Activated CD4-positive, alpha-beta T cell treated with anti-CD3 and anti-CD28 coated beads, Interleukin-2, Interleukin-6, amounts not matched to agents 100 ng/mL and 50 ng/mL, durations not matched to agents 16 hours and 8 hours (primary cell): Measurements from ENCODE around the gene TMEM139.

Source experiments
- DNase-seq: peaks from one replicate; pipeline ENCODE4 v3.0.0-alpha.2; 2020

TMEM139 gene

DNA sequence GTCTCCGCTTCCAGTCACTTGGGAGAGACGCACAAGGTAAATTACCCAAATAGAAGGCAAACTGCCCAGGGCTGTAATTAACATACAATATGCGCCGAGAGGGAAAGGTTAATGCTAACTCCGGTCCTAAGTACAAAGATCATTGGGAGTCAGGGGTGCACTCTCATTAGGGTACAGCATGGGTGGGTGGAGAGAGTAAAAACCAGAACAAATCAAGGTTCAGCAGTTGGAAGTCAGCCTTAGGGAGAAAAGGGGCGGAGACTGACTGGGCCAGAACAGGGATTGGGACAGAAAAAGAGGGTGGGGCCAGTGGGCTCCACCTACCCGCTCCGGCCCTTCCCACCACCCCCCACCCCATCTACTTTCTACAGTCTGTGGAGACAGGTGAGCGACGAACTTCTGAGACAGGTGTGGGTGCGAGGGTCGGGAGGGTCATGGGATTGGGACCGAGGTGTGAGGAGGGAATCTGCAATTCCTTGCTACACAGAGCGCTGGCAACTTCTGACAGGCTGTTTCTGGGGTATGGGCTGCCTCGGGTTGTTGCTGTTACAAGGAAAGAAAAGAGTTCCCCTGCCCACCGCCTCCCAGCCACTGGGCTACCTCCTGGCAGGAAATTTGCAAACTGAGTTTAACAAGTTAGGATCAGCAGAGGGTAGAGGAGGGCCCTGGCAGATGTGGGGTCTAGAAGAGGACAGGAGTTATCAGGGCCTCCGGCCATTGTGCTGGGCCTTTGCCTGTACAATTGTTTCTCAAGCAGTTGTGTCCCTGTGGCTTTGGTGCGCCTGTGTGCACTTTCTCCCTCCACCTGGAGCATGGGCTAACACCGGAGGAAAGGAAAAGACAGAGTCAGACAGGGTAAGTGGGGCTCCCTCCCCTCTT is at the start of gene TMEM139:
TSS of gene TMEM139 (plus strand) at position 368 of the 879 bp plus-strand sequence. CDS start 1,000 bp downstream, outside the sequence.
- no peak for DNase-seq

DNA sequence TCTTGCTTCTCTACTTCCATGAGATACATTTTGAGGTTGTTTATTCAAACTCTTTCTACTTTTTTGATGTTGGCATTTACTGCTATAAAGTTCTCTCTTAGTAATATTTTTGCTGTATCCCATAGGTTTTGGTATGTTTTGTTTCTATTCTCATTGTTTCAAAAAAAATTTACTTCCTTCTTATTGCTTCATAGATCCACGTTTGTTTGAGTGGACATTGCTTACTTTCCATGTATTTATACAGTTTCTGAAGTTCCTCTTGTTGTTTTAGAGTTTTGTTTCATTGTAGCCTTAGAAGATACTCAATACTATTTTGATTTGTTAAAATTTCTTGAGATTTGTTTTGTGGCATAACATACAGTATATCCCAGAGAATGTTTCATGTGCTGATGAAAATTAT is 49.2 kb upstream of the TMEM139 start:
- DNase-seq: no peak

DNA sequence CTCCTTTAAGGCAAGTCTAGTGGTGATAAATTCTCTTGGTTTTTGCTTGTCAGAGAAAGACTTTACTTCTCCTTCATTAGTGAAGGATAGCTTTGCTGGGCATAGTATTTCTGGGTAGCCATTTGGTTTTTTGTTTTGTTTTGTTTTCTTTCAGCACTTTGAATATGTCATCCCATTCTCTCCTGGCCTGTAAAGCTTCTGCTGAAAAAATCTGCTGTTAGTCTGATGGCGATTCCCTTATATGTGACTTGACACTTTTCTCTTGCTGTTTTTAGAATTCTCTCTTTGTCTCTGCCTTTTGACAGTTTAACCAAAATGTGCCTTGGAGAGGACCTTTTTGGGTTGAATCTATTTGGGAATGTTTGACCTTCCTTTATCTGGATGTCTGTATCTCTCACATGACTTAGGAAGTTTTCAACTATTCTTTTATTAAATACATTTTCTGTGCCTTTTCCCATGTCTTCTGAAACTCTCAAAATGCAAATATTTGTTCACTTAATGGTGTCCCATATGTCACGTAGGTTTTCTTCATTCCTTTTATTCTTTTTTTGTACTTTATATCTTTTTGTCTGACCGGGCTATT is 48.3 kb upstream of the TMEM139 start:
- DNase-seq: no peak

DNA sequence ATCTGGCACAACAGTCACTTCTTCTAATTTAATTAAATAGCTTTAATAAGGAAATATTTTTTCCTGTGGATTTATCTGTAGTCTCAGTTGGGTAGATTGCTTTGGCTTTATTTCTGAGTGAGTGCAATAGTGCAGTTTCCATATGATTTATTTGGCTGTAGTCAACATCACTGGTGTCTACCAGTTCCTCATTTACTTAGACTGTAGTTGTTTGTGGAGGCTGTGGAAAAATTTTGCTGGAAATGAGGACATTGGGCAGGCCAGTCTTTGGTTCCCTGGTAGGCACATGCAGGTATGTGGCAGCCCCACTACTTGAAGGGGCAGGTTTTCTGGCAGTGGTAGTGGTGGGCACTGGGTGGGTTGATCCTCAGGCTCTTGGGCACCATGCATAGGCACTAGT is 47.4 kb upstream of the TMEM139 start:
- DNase-seq: no peak

DNA sequence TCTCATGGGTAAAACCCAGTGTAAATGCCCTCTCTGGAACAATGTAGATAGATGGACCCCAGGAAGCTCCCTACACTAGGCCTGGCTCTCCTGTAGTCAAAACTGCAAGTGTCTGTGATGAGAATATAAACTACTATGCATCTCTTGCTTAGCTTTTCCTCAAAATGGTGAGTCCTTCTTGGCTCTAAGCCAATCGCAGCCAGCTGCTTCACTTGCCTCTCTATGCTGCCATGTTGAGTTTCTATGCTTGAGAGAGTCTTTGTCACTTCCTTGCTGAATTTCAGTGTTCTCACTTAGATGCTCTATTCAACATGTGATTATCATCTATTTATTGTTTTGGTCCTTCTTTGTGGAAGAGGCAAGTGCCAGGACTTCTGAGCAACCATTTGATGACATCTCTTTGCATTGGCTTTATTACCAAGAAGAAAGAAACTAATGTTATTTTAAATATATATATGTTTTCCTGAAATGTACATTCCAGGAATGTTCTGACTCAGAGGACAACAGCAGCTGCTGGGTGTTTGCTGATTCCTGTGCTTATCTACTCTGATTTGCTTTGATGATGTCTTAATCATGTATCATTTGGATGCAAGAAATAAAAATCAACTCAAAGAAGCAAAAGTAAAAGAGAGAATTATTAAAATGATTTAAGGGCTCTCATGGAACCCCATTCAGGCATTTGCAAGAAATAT is 46.3 kb upstream of the TMEM139 start:
- DNase-seq: no peak

DNA sequence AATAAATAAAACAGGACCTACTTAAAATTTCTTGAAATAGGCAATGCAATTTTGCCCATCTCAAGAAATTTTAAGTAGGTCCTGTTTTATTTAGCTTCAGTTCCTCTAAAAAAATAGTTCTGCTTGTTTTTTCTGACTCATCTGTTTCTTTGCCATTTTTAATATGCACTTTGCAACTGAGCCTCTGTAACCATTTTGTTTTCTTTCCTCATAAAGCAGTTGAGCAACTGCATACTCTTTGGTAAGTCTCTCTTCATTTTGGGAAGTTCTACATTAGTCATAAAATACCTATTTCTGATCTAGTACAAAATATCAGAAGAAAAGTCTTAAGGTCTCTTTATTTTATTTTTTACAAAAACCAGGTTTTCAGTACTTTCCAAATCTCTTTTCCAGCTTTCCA is 44.9 kb upstream of the TMEM139 start:
- DNase-seq: no peak

DNA sequence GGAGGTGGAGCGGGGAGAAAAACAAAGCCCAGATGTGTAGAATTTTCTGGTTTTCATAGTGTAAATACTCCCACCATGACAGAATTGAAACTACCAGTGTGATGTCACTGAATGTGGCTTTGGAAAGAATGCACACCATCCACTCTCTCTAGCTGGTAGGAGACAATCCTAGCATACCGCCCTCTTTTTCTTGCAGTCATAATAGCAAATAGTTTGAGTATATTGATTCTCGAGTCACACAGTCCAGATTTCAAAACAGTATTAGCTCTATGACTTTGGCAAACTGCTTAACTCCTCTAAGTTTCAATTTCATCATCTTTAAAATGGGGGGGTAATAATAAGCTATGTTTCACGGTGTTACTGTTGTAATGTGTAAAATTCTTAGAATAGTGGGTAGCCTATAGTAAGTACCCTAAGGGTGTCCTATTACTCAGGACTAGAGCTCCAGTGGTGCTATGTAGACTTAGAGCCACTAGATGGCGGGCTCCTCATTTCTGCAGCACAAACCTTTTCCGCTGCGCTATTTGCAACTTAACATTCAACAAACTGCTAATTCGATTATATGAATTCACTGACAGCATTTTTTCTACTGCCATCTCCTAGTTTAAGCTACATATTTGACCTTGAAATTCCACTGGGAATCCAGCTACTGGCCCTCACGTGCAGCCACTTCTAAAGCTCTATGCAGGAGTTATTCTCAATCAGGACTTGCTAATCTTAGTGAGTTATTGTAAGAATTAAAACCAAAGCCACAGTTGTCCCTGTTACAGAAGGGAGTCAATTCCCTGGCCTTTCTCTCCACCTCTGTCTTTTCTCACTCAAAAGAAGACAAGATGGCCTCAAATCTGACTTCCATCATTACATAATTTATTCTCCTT is 44.2 kb upstream of the TMEM139 start:
- DNase-seq: peak; percentile 83

DNA sequence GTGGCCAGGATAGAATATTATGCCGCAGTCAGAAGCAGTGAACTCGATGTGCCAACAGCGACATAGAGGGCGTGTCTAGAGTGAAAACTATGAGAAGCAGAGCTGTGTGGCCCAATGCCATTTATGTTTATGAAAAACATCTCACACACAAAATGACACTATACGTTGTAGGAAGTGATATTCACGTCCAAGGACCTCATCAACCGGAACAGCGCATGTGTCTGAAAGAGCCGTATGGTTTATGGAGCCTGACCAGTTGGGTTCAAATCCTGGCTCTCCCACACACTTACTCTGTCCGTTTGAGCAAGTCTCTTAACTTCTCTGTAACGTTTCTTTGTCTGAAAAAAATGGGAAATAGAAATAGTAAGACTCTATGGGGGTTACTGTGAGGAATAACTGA is 42.5 kb upstream of the TMEM139 start:
- no peak for DNase-seq

DNA sequence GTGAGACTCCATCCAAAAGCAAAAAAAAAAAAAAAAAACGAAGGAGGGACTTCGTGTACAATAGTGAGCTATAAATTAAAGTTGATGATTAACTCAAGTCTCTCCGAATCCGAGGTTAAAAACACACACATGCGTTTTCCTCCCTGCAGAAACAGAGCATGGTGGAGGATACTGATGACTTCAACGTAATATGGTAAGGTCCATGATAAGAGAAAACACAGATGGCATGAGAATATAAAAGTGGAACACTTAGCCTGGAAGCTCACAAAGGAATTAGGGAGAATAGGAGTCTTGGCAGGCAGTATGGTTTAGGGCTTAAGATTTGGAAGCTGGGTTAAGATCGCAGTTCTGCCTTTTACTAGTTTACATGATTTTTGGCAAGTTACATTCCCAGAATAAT is 41.6 kb upstream of the TMEM139 start:
- no peak for DNase-seq

DNA sequence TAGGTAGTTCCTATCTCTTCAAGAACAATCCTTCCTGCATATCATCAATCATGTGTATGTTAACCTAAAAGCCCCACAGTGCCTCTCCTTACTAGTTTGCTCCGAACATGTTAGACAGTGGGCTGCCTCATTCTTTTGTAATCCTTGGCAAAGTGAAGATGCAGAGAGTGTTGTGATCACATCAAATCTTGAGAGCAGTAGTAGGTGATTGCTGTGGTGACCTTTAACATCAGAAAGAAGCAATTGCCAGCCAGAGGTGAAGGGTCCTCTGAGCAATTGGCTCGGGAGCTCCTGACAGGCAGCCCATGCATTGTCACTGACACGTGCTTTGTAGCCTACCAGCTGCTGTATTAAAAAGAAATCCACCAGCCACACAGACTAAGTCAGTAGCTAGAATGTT is 41.1 kb upstream of the TMEM139 start:
- no peak for DNase-seq

DNA sequence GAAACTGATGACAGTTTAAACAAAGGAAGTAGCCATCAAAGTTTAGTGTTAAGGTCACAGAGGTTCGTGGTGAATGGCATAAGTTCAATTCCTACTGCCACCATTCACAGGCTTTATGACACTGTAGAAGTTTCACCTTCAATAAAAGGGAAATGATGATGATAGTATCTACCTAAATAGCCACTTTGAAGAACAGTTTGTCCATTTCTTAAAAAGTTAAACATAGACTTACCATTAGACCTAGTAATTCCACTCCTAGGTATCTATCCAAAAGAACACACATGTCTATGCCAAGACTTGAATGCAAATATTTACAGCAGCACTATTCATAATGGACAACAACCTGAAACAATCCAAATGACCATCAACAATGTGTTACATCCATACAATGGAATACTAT is 40.4 kb upstream of the TMEM139 start:
- no peak for DNase-seq

DNA sequence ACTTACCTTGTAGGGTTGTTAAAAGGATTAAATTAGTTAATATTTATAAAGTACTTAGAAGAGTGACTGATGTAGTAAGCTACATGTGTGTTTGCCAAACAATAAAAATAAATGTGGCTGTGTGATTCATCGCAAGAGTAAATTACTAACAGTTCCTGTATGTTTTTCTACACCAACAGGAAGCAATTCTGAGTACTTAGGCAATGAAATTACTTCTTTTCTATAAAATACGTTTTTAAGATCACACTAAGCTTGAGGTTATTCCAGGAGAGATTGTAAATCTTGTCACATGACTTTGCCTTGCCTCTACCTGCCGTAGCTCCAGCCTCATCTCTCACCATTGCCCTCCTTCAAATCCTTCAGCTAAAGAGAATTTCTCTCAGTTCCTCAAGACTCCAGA is 39.6 kb upstream of the TMEM139 start:
- peak; percentile 72 for DNase-seq

DNA sequence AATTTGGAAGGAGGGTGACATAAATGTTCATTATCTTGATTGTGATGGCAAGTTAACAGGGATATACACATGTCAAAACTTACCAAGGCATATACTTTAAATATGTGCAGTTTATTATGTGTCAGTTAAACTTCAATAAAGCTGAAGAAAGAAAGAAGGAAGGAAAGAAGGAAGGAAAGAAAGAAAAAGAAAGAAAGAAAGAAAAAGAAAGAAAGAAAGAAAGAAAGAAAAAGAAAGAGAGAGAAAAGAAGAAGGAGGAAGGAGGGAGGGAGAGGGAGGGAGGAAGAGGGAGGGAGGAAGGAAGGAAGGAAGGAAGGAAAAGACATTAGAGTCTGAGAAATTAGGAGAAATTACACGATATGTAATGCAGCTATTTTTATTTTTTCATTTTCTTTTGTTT is 37.4 kb upstream of the TMEM139 start:
- no peak for DNase-seq

DNA sequence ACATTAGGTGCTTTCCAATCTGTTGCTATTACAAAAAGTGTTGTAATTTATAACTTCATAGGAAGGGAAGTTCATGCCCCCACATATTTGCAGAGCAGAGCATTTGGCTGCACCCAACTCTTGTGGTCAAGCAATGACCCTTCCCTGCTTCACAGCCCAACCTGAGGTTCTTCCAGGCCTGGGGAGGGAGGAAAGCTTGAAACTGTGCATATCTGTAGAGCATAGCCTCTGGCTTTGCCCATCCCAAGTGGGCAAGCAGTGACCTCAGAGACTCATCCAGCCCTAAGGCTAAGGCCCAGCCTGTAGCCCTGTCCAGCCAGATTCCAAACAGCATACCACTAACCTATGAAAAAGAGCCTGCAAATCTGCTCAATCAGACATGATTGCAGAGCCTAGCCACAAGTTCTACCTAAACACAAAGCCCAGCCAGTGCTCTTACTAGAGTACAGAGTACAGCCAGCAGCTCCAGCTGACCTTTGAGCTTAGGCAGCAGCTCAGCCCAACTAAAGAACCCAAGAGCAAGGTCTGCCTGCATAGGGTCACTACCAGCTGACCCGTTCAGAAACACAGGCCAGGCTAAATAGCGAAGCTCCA is 35.9 kb upstream of the TMEM139 start:
- DNase-seq: no peak

DNA sequence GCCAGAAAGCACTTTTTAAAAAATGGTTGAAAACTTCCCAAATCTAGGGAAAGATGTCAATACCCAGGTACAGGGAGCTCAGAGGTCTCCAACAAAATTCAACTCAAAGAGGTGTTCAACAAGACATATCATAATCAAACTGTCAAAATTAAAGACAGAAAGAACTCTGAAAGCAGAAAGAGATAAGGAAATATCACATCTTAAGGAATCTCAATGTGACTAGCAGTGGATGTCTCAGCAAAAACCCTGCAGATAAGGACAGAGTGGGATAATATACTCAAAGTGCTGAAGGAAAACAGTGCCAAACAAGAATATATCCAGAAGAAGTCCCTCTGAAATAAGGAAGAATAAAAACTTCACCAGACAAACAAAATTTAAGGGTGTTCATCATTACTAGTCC is 34.6 kb upstream of the TMEM139 start:
- no peak for DNase-seq

DNA sequence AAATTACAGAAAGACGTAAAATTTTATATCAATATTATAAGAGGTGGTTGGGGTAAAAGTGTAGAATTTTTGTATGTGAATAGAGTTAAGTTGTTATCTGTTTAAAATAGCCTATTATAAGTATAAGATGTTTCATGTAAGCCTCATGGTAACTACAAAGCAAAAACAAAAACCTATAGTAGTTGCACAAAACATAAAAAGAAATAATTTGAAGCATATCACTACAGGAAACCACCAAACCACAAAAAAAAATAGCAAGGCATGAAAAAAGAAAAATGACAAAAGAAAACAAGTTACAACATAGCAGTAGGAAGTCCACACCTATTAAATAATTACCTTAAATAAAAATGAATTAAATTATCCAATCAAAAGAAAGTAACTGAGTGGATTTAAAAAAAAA is 33.9 kb upstream of the TMEM139 start:
- DNase-seq: no peak

DNA sequence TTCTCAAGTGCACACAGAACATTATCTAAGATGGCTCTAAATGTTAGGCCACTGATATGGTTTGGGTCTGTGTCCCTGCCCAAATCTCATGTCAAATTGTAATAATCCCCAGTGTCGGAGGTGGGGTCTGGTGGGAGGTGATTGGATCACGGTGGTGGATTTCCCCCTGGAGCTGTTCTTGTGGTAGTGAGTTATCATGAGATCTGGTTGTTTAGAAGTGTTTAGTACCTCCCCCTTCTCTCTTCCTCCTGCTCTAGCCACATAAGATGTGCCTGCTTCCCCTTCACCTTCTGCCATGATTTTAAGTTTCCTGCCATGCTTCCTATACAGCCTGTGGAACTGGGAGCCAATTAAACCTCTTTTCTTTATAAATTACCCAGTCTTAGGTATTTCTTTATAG is 32.8 kb upstream of the TMEM139 start:
- no peak for DNase-seq

DNA sequence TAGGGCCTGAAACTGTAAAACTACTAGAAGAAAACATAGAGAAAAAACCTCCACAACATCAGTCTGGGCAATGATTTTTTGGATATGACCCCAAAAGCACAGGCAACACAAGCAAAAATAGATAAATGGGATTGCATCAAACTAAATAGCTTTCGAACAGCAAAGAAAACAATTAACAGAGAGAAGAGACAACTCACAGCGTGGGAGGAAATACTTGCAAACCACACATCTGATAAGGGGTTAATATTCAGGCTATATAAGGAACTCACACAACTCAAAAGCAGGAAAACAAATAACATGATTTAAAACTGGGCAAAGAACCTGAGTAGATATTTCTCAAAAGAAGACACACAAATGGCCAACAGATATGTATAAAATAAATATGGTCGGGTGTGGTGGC is 29.2 kb upstream of the TMEM139 start:
- no peak for DNase-seq

DNA sequence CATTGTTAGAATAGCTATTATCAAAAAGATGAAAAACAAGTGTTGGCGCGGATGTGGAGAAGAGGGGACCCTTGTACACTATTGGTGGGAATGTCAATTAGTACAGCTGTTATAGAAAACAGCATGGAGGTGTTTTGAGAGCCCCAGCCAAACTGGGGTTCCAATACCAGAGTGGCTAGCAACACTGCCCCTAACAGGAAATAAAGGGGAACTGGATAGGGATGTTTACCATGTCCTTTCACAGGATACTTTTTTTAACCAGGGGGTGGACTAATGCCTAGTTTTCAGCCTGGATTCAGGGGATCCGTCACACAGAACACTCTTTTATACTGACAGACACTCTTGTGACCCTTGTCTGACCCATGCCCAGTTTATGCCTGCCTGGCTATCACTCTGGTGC is 28.4 kb upstream of the TMEM139 start:
- DNase-seq: no peak

DNA sequence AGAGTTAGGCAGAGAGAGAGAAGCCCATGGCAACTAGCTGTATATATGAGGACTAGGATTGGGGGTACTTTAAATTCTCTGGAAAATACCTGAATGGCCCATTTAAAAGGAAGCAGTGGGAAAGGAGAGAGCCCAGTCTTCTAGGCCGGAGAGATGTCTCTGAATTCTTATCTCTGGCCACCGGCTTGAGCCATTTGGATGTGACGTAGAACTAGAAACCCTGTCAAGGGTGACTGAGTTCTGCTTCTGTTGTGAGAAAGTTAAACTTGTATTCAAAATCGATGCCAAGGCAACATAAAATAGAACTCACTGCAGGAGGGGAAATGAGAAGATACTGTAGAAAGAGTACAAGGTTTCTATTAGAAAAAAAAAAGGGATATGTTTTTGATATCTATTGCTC is 27.8 kb upstream of the TMEM139 start:
- no peak for DNase-seq

DNA sequence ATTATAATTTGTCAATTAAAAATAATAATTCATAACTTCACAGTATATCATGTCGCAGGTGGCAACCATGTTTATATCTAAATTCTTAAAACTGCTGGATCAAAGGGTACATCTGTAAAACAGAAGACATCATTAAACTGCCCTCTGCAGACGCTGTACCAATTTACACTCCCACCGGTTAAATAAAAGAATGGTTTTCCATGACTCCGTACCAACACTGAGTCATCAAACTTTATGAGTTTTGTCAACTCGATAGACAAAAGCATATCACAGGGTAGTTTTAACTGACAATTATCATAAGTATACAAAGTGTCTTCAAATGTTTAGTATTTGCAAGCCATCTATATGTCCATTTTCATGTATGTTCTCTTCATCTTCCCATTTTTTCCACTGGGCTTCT is 27.3 kb upstream of the TMEM139 start:
- no peak for DNase-seq

DNA sequence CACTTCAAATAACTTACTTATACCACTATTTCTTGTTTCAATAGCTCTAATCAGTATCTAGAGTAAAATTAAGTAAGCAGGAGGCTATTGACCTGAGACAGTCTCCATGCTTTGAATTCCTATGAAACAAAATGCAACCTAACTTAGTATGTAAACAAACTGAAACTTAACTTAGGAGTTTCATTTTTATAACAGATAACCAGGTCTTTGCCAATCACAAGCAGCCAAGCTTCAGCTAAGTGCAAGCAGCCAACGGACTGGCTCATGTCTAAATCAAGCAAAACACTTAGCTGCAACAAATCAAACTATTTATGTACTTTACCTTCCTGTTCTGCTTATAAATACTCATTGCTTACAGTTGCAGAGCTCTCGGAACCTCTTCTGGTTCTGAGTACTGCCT is 25.9 kb upstream of the TMEM139 start:
- peak; percentile 61 for DNase-seq

DNA sequence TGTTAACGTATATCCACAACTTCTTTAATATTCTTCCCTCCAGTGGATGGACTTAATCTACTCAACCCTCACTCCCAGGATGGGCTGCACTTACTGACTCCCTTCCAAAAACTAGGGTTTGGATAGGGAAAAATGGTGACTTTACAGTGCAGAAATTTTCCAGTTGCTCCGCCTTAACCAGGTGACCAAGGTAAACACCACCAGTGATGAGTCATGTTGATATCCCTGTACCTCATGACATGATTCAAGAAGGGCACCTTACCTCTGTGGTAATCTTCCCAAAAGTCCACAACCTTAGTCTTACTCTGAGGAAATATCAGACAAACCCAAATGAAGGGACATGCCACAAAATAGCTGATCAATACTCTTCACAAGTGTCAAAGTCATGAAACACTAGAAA is 25.0 kb upstream of the TMEM139 start:
- no peak for DNase-seq
